Kidney epithelial cell (primary cell): Measurements from ENCODE around the gene DLEC1. TPM values are rescaled to one million over a fixed set of nuclear protein-coding genes. Genes with fewer than 3 reads are reported as not detected.

Experiments
- DNase-seq: peaks from one replicate; pipeline ENCODE4 v3.0.0-alpha.2; 2010; ENCODE audit warnings: low read depth
- H3K27me3 ChIP-seq: 2 replicates; pipeline ENCODE4 v1.6.0; 2011; ENCODE audit warnings: low read length; ENCODE audit not compliant: control insufficient read depth, insufficient read depth
- H3K36me3 ChIP-seq: 2 replicates; pipeline ENCODE4 v1.5.1; 2011; ENCODE audit warnings: low read length; ENCODE audit not compliant: control insufficient read depth, insufficient read depth
- H3K4me3 ChIP-seq: 2 replicates; pipeline ENCODE4 v1.5.1; 2011; ENCODE audit warnings: low read depth, mild to moderate bottlenecking, control low read depth, low read length
- total RNA-seq: library from RNA; depleted of rRNA; stranded (reverse); fragments of >200 nt; gene quantifications from 2 replicates; pipeline ENCODE4 v1.2.3, GENCODE V29; 2015
- TF ChIP-seq, protein P1 (sequence below): IDR thresholded peaks from 2 replicates; pipeline ENCODE4 v1.5.1; 2011; ENCODE audit warnings: mild to moderate bottlenecking, moderate library complexity, low read length, control low read depth, inconsistent platforms; ENCODE audit not compliant: insufficient read depth, poor library complexity, severe bottlenecking

DLEC1 gene
- total RNA-seq, 1 donor from 2014 or later = 0.17 TPM

DNA sequence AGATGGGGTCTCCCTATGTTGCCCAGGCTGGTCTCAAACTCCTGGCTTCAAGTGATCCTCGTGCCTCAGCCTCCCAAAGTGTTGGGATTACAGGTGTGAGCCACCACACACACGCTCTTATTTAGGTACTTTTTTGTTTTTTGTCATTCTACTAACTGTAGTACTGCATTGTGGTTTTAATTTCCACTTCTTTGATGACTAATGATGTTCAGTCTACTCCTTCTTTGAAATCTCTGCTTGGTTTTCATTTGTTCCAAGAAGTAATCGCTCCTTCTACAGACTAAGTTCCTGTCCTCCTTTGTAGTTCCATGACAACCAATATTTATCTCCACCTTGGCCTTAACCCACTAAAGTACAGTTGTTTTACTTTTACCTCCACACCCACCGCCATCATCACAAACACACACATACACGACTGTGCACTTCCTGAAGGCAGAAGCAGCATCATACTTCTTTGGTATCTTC lies 529 bp upstream of the DLEC1 start:
- TF ChIP-seq, protein P1, sequence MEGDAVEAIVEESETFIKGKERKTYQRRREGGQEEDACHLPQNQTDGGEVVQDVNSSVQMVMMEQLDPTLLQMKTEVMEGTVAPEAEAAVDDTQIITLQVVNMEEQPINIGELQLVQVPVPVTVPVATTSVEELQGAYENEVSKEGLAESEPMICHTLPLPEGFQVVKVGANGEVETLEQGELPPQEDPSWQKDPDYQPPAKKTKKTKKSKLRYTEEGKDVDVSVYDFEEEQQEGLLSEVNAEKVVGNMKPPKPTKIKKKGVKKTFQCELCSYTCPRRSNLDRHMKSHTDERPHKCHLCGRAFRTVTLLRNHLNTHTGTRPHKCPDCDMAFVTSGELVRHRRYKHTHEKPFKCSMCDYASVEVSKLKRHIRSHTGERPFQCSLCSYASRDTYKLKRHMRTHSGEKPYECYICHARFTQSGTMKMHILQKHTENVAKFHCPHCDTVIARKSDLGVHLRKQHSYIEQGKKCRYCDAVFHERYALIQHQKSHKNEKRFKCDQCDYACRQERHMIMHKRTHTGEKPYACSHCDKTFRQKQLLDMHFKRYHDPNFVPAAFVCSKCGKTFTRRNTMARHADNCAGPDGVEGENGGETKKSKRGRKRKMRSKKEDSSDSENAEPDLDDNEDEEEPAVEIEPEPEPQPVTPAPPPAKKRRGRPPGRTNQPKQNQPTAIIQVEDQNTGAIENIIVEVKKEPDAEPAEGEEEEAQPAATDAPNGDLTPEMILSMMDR = no peak
- Histone ChIP-seq H3K4me3 (no peak overlapping the region), H3K36me3 (no peaks in the 10 kb centered on the region), H3K27me3 (peaks cover 8% of the 10 kb centered on the region)
- no peak for DNase-seq

DNA sequence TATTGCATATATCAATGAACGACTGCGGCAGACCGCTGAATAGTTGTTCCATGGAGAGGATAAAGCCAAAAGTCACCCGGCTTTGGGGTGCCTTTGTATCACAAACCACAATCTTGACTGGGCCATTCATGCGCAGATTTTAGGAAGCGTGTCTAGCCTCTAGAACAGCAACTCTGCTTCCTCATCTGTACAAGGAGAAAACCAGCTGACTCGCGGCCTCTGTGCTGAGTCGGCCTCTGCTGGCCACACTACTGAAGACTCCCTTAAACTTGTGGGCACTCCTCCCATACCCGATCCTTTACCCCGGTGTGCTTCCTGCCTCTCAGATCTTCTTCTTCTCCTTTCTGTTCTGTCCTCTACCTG lies 872 bp downstream of the DLEC1 start:
- H3K4me3 ChIP-seq = no peak overlapping the region
- TF ChIP-seq, protein P1 = peak; percentile 20
- DNase-seq = no peak
- H3K27me3 ChIP-seq = peaks cover 8% of the 10 kb centered on the region
- H3K36me3 ChIP-seq = no peaks in the 10 kb centered on the region

DNA sequence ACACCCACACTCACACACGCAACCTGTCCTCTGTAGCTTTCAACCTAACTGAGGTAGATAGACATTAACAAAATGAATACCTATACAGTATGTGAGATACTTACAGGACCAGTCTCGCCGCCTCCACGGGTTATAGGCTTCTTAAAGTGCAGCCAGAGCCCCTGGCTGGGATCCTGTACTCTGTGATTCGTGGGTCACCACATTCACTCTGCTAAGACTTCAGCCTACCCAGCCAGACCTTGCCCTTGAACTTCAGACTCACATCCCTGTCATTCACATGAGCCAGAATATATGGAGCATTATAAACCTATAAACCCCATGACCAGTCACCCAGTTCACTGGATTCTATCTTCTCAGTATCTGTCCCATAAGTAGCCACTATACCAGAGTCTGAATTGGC lies 1.4 kb downstream of the DLEC1 start:
- TF ChIP-seq, protein P1 = no peak
- peaks cover 8% of the 10 kb centered on the region for H3K27me3 ChIP-seq
- H3K4me3 ChIP-seq = no peak overlapping the region
- no peaks in the 10 kb centered on the region for H3K36me3 ChIP-seq
- no peak for DNase-seq

DNA sequence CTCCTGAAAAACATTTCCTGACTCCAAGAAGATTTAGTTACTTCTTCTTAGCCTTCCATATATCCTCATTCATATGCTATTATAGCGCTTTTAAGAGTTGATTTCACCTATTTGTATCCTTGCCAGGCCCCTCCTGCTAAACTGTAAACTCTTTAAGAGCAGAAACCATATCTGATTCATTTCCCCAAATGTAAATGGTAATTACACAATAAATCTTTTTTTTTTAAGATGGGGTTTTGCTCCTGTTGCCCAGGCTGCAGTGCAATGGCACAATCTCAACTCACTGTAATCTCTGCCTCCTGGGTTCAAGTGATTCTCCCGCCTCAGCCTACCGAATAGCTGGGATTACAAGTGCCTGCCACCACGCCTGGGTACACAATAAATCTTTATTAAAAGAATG lies 4.5 kb downstream of the DLEC1 start:
- TF ChIP-seq, protein P1 = no peak
- Histone ChIP-seq H3K4me3 (no peak overlapping the region), H3K27me3 (peaks cover 5% of the 10 kb centered on the region), H3K36me3 (no peaks in the 10 kb centered on the region)
- DNase-seq = no peak

DNA sequence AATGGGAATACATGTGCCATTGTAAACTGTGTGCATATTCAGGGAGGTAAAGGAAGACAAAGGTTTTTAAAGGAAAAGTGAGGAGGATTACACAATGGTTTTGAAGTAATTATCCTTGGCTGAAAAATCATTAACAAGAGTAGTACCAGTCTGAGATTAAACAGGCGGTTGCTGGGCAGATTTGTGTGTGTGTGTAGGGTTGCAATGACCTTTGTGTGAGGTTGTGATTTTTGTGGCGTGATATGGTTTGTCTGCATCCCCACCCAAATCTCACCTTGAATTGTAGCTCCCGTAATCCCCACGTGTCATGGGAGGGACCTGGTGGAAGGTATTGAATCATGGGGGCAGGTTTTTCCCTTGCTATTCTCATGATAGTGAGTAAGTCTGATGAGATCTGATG lies 7.0 kb downstream of the DLEC1 start:
- Histone ChIP-seq H3K27me3 (no peaks in the 10 kb centered on the region), H3K4me3 (no peak overlapping the region), H3K36me3 (no peaks in the 10 kb centered on the region)
- TF ChIP-seq, protein P1 = no peak
- DNase-seq = no peak

DNA sequence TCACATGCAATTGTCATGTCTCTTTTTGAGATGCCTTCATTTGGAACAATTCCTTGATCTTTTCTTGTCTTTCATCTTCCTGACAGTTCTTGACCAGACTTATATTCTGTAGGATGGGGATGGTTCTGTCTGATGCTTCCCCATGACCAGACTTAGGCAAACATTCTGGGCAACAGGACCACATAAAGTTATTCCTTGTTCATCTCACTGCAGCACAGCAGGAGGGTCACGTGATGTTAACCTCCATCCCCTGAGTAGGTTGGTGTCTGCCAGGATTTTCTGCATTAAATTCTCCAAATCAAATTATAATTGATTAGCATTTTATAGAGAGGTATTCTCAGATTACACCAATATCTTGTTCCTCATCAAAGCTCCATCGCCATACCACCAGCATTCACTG lies 7.8 kb downstream of the DLEC1 start:
- Histone ChIP-seq H3K4me3 (no peak overlapping the region), H3K27me3 (no peaks in the 10 kb centered on the region), H3K36me3 (no peaks in the 10 kb centered on the region)
- no peak for DNase-seq
- TF ChIP-seq, protein P1 = no peak
